Activated naive CD4-positive, alpha-beta T cell treated with anti-CD3 and anti-CD28 coated beads, Interleukin-2, amount 50 U/mL, for 72 hours (primary cell): Measurements from ENCODE around the gene PIMREG. TPM values are rescaled to one million over a fixed set of nuclear protein-coding genes. Genes with fewer than 3 reads are reported as not detected.
A peak's percentile ranks its signal among the peaks of the same experiment; 100 is the strongest.

Experiments
- ATAC-seq, 2 donors: fragments of 150-1000 bp; cut with Tn5 transposase; 2 replicates each; pipeline ENCODE4 v1.10.0; 2021; ENCODE audit warnings: mild to moderate bottlenecking in 2 of 2, moderate library complexity in 2 of 2
- DNase-seq, 2 donors: peaks; one replicate each; pipeline ENCODE4 v3.0.0; 2021 to 2022; ENCODE audit warnings: low spot score in 2 of 2
- H3K27ac Mint-ChIP-seq, 2 donors: one replicate each; pipeline ENCODE4 v1.8.0; 2022; ENCODE audit warnings: mild to moderate bottlenecking in 2 of 2, mixed read lengths in 2 of 2
- H3K36me3 Mint-ChIP-seq, 2 donors: one replicate each; pipeline ENCODE4 v1.8.0; 2022; ENCODE audit warnings: mixed read lengths in 2 of 2
- H3K9me3 Mint-ChIP-seq, 2 donors: one replicate each; pipeline ENCODE4 v1.8.0; 2022; ENCODE audit warnings: mixed read lengths in 2 of 2
- total RNA-seq, 2 donors: library from RNA; stranded (reverse); gene quantifications; one replicate each; pipeline ENCODE4 v1.2.3, GENCODE V29; 2022

The PIMREG gene
- total RNA-seq, 2 donors from 2014 or later: 13.0 to 13.1 TPM

- no peak for DNase-seq
- ATAC-seq: no peak
- H3K9me3 Mint-ChIP-seq: no peaks in the 10 kb centered on the region
- H3K27ac Mint-ChIP-seq: no peak overlapping the region
- no peaks in the 10 kb centered on the region for H3K36me3 Mint-ChIP-seq
These were observed 24.0 kb downstream of the PIMREG start for GRCh38 chr17:6468051-6468790.

GRCh38 chr17:6470146-6470718 lies 26.0 kb downstream of the PIMREG start:
- DNase-seq: no peak
- Mint-ChIP-seq H3K36me3 (no peaks in the 10 kb centered on the region), H3K9me3 (no peaks in the 10 kb centered on the region), H3K27ac (peak overlapping the region in 1 of 2 donors; percentile 75)
- no peak for ATAC-seq

GRCh38 chr17:6470751-6471521 lies 26.7 kb downstream of the PIMREG start:
- Mint-ChIP-seq H3K36me3 (no peaks in the 10 kb centered on the region), H3K9me3 (no peaks in the 10 kb centered on the region), H3K27ac (no peak overlapping the region)
- no peak for DNase-seq
- ATAC-seq: no peak

GRCh38 chr17:6471531-6472465 lies 27.5 kb downstream of the PIMREG start:
- no peak overlapping the region for H3K27ac Mint-ChIP-seq
- ATAC-seq (no peak), DNase-seq (no peak)
- H3K9me3 Mint-ChIP-seq: no peaks in the 10 kb centered on the region
- no peaks in the 10 kb centered on the region for H3K36me3 Mint-ChIP-seq

GRCh38 chr17:6472517-6472916 lies 28.3 kb downstream of the PIMREG start:
- H3K36me3 Mint-ChIP-seq: no peaks in the 10 kb centered on the region
- H3K27ac Mint-ChIP-seq: no peak overlapping the region
- DNase-seq (no peak), ATAC-seq (peak in 1 of 2 donors; percentile 26)
- H3K9me3 Mint-ChIP-seq: no peaks in the 10 kb centered on the region

- ATAC-seq (peak; percentile 76 to 78), DNase-seq (peak; percentile 68 to 78)
- H3K27ac Mint-ChIP-seq: no peak overlapping the region
- no peaks in the 10 kb centered on the region for H3K9me3 Mint-ChIP-seq
- no peaks in the 10 kb centered on the region for H3K36me3 Mint-ChIP-seq
These were observed 29.0 kb downstream of the PIMREG start for GRCh38 chr17:6473128-6473767.

GRCh38 chr17:6474376-6474775 lies 30.1 kb downstream of the PIMREG start:
- DNase-seq (no peak), ATAC-seq (no peak)
- H3K9me3 Mint-ChIP-seq: no peaks in the 10 kb centered on the region
- no peaks in the 10 kb centered on the region for H3K36me3 Mint-ChIP-seq
- no peak overlapping the region for H3K27ac Mint-ChIP-seq

- ATAC-seq: no peak
- Mint-ChIP-seq H3K36me3 (no peaks in the 10 kb centered on the region), H3K9me3 (no peaks in the 10 kb centered on the region), H3K27ac (no peak overlapping the region)
- no peak for DNase-seq
These were observed 30.7 kb downstream of the PIMREG start for GRCh38 chr17:6474906-6475305.

- Mint-ChIP-seq H3K9me3 (no peaks in the 10 kb centered on the region), H3K36me3 (no peaks in the 10 kb centered on the region), H3K27ac (no peak overlapping the region)
- ATAC-seq (no peak), DNase-seq (no peak)
These were observed 31.2 kb downstream of the PIMREG start for GRCh38 chr17:6475411-6475810.

- ATAC-seq (no peak), DNase-seq (no peak)
- Mint-ChIP-seq H3K36me3 (no peaks in the 10 kb centered on the region), H3K27ac (no peak overlapping the region), H3K9me3 (no peaks in the 10 kb centered on the region)
These were observed 32.0 kb downstream of the PIMREG start for GRCh38 chr17:6476076-6476809.

GRCh38 chr17:6476810-6477179 lies 32.5 kb downstream of the PIMREG start:
- DNase-seq (no peak), ATAC-seq (no peak)
- H3K36me3 Mint-ChIP-seq: no peaks in the 10 kb centered on the region
- no peaks in the 10 kb centered on the region for H3K9me3 Mint-ChIP-seq
- no peak overlapping the region for H3K27ac Mint-ChIP-seq

GRCh38 chr17:6477831-6478383 lies 33.7 kb downstream of the PIMREG start:
- Mint-ChIP-seq H3K36me3 (no peaks in the 10 kb centered on the region), H3K27ac (peak overlapping the region in 1 of 2 donors; percentile 72), H3K9me3 (no peaks in the 10 kb centered on the region)
- no peak for ATAC-seq
- no peak for DNase-seq

- ATAC-seq: no peak
- Mint-ChIP-seq H3K27ac (no peak overlapping the region), H3K9me3 (no peaks in the 10 kb centered on the region), H3K36me3 (no peaks in the 10 kb centered on the region)
- no peak for DNase-seq
These were observed 34.2 kb downstream of the PIMREG start for GRCh38 chr17:6478486-6478885.

GRCh38 chr17:6479622-6480302 lies 35.5 kb downstream of the PIMREG start:
- H3K9me3 Mint-ChIP-seq: no peaks in the 10 kb centered on the region
- ATAC-seq: no peak

GRCh38 chr17:6480303-6480675 lies 36.0 kb downstream of the PIMREG start:
- no peaks in the 10 kb centered on the region for H3K9me3 Mint-ChIP-seq
- no peak for ATAC-seq
- no peak for DNase-seq
- H3K36me3 Mint-ChIP-seq: no peaks in the 10 kb centered on the region
- no peak overlapping the region for H3K27ac Mint-ChIP-seq

More at GRCh38 chr17:6479622-6480302, 35.5 kb downstream of the PIMREG start:
- DNase-seq: no peak
- Mint-ChIP-seq H3K36me3 (no peaks in the 10 kb centered on the region), H3K27ac (no peak overlapping the region)
